A673 (cell line): Measurements from ENCODE around the gene CAMK2A.

Experiments
- EZH2 ChIP-seq: fragments of 200-600 bp; sonication (generic); IDR thresholded peaks from 2 replicates; pipeline ENCODE4 v1.6.1; 2017; ENCODE audit warnings: borderline replicate concordance, low read depth, mild to moderate bottlenecking, mixed read lengths, antibody characterized with exemption, low read length; ENCODE audit not compliant: poor library complexity, severe bottlenecking
- TF ChIP-seq, protein P1 (sequence below): fragments of 300-800, 200-600 bp; sonication (generic); conservative IDR thresholded peaks from 2 replicates; pipeline ENCODE4 v1.5.1; 2017; ENCODE audit warnings: low read depth, mild to moderate bottlenecking, antibody characterized with exemption, low read length, moderate library complexity, mixed read lengths

DNA sequence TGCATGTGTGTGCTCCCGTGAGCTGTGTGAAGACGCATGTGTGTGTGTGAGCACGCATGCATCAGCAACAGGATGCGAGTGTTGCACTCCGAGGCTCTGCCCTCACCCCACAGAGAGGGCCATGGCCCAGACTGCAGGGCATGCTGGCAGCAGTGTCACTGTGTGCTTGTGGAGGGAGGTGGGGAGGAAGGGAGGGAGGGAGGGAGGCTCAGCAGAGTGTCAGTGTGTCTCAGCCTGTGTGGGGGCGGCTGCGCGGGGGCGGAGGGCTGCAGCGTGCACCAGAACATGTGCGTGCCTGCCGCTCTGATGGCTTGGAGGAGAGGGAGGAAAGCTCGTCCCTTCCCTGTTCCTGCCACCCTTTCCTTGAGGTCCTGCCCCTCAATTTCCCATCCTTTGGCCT is 5.3 kb downstream of the CAMK2A start:
- TF ChIP-seq, protein P1, sequence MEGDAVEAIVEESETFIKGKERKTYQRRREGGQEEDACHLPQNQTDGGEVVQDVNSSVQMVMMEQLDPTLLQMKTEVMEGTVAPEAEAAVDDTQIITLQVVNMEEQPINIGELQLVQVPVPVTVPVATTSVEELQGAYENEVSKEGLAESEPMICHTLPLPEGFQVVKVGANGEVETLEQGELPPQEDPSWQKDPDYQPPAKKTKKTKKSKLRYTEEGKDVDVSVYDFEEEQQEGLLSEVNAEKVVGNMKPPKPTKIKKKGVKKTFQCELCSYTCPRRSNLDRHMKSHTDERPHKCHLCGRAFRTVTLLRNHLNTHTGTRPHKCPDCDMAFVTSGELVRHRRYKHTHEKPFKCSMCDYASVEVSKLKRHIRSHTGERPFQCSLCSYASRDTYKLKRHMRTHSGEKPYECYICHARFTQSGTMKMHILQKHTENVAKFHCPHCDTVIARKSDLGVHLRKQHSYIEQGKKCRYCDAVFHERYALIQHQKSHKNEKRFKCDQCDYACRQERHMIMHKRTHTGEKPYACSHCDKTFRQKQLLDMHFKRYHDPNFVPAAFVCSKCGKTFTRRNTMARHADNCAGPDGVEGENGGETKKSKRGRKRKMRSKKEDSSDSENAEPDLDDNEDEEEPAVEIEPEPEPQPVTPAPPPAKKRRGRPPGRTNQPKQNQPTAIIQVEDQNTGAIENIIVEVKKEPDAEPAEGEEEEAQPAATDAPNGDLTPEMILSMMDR, result no peak
- TF ChIP-seq EZH2, result no peak
